SH-SY5Y (cell line): ENCODE data around the gene ADAMTS2.

ENCODE experiments used
- GATA2 ChIP-seq: IDR thresholded peaks from 2 replicates; pipeline ENCODE4 v1.6.1; 2011; ENCODE audit warnings: mild to moderate bottlenecking, low read depth, low read length
- GATA3 ChIP-seq: IDR thresholded peaks from 2 replicates; pipeline ENCODE4 v1.6.1; 2011; ENCODE audit warnings: low read depth, mild to moderate bottlenecking, low read length, moderate library complexity

DNA sequence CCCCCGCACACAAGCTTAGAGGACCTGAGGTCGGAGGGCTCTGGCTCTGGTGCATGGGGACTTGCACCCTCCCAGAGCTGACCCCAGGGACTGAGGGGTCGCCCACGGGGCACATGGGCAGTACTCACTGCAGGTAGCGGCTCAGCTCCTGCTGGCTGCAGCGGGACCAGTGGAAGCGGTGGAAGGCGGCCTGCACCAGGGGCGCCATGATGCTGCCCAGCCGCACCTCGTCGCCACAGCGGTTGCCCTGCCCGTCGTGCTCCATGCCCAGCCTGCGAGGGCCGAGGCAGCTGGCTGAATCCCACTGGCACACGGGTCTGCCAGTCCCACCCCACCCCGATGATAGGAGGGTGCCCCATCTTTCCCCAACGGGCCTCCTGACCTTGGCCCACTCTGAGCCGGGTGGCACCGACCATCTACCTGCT, 191.3 kb downstream of the ADAMTS2 start:
- TF ChIP-seq GATA2 = no peak
- TF ChIP-seq GATA3 = no peak
